Measurements from ENCODE around the gene ZNF248.

GRCh38 chr10:37865957-37866803, 8.8 kb upstream of the ZNF248 start:
- no peak for TF ChIP-seq EZH2 (IDR thresholded peaks at IDR 0.05; ENCODE audit: insufficient read depth, poor library complexity, severe bottlenecking)
- no peak for TF ChIP-seq EZH2phosphoT487 (IDR thresholded peaks at IDR 0.05; ENCODE audit: insufficient read depth, low read depth)
